ENCODE results near the gene KIFBP. TPM values are rescaled to one million over a fixed set of nuclear protein-coding genes. Genes with fewer than 3 reads are reported as not detected.

Gene KIFBP
- polyA plus RNA-seq, 1 experiment: 53.9 TPM

DNA sequence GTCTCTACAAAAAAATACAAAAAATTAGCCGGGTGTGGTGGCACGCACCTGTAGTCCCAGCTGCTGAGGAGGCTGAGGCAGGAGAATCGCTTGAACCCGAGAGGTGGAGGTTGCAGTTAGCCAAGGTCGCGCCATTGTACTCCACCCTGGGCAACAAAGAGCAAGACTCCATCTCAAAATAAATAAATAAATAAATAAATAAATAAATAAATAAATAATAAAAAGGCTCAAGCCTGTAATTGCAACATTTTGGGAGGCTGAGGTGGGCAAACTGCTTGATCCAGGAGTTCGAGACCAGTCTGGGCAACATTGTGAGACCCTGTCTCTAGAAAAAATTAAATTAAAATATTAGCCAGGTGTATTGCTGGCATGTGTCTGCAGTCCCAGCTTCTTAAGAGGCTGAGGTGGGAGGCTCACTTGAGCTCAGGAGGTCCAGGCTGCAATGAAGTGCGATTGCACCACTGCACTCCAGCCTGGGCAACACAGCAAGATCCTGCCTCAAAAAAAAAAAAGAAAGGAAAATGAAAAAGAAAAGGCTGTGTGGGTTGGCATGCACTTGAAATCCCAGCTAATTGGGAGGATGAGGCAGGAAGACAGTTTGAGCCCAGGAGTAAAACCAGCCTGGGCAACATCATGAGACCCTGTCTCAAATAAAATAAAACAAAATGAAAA lies 71.7 kb downstream of the KIFBP start:
- Histone ChIP-seq H3K9me3 (ENCODE audit: control insufficient read depth, insufficient read depth, low read length) (no peaks in the 10 kb centered on the region; the same call in 1 of the 2 replicates), H3K27me3 (ENCODE audit: control insufficient read depth, insufficient read depth, low read length) (no peaks in the 10 kb centered on the region), H3K4me3 (ENCODE audit: low read depth, low read length) (no peak overlapping the region), H3K27ac (ENCODE audit: low read depth, low read length) (no peak overlapping the region)
- POLR2A ChIA-PET: no interaction called here
- TF ChIP-seq, protein P1, sequence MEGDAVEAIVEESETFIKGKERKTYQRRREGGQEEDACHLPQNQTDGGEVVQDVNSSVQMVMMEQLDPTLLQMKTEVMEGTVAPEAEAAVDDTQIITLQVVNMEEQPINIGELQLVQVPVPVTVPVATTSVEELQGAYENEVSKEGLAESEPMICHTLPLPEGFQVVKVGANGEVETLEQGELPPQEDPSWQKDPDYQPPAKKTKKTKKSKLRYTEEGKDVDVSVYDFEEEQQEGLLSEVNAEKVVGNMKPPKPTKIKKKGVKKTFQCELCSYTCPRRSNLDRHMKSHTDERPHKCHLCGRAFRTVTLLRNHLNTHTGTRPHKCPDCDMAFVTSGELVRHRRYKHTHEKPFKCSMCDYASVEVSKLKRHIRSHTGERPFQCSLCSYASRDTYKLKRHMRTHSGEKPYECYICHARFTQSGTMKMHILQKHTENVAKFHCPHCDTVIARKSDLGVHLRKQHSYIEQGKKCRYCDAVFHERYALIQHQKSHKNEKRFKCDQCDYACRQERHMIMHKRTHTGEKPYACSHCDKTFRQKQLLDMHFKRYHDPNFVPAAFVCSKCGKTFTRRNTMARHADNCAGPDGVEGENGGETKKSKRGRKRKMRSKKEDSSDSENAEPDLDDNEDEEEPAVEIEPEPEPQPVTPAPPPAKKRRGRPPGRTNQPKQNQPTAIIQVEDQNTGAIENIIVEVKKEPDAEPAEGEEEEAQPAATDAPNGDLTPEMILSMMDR (IDR thresholded peaks at IDR 0.05; ENCODE audit: low read depth, low read length): no peak
- CTCF ChIA-PET: interaction anchor here (0.8 kb wide), 1 partner anchor 13 kb away, joined by 3 read pairs; no protein-coding TSS in a partner anchor
- no peak for DNase-seq (ENCODE audit: low read depth, low spot score)

DNA sequence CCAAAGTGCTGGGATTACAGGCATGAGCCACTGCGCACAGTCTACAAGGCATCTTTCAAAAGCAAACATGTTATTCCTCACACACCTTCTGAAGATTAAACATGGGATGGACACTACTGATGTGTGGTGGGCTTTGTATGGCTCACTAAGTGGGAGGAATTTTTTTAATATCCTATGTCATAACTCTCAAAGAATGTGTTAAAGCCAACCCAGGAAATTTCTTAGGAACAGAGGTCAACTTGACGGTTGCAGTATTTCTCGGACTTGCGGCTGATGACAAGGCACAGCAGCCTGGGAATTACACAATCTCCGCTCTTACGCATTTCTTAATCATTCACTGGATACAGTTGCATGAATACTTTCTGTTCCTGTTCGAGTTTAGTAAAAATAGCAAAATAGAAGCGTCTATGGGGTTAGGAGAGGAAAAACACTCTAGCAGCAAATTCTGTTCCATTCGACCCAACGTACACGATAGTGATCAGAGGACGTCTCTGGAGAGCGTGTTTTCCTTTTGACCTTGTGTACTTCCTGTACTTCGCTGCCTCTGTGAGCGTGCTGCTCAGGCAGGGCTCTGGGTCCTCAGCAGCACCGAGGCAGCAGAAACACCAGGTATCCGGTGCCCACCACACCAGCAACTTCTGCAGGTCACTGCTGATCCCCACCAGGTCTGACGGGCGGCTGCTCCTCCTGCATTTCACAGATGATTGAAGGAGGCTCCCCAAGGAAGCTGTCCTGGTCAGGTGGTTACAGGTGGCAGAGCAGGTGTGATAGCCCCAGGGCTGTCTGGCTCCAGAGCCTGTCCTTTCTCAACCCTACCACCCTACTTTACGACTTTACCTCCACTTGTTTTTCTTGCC lies 72.9 kb downstream of the KIFBP start:
- peak overlapping the region; percentile 100 for H3K27ac ChIP-seq (ENCODE audit: low read depth, low read length)
- ChIA-PET POLR2A (interaction anchor here (0.6 kb wide), 1 partner anchor 17 kb away, joined by 3 read pairs; no protein-coding TSS in a partner anchor), CTCF (interaction anchor here (4.8 kb wide), 1 partner anchor 32 kb away, joined by 19 read pairs; no protein-coding TSS in a partner anchor)
- no peaks in the 10 kb centered on the region for H3K27me3 ChIP-seq (ENCODE audit: control insufficient read depth, insufficient read depth, low read length)
- no peaks in the 10 kb centered on the region; the same call in 1 of the 2 replicates for H3K9me3 ChIP-seq (ENCODE audit: control insufficient read depth, insufficient read depth, low read length)
- H3K4me3 ChIP-seq (ENCODE audit: low read depth, low read length): peak overlapping the region; percentile 54
- TF ChIP-seq, protein P1 (IDR thresholded peaks at IDR 0.05; ENCODE audit: low read depth, low read length): no peak
- DNase-seq (ENCODE audit: low read depth, low spot score): peak; percentile 97

DNA sequence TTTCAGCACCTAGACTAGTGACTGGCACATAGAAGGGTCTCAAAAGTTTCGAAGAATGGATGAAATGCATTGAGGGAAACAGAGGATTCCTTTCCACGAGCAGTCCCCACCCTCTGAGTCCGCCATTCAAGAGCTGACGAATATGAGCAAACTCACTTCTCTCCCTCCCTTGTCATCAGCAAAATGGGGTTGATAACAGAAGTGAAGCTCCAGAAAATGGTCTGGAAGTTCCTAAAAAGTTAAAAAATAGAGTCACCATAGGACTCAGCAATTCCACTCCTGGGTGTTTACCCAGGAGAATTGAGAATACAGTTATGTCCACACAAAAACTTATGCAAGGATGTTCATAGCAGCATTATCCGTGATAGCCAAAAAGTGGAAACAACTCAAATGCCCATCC lies 74.3 kb downstream of the KIFBP start:
- H3K9me3 ChIP-seq (ENCODE audit: control insufficient read depth, insufficient read depth, low read length): no peaks in the 10 kb centered on the region
- no peak overlapping the region for H3K4me3 ChIP-seq (ENCODE audit: low read depth, low read length)
- TF ChIP-seq, protein P1 (IDR thresholded peaks at IDR 0.05; ENCODE audit: low read depth, low read length): no peak
- ChIA-PET POLR2A (no interaction called here), CTCF (interaction anchor here (4.8 kb wide), 1 partner anchor 31 kb away, joined by 19 read pairs; no protein-coding TSS in a partner anchor)
- DNase-seq (ENCODE audit: low read depth, low spot score): no peak
- no peaks in the 10 kb centered on the region for H3K27me3 ChIP-seq (ENCODE audit: control insufficient read depth, insufficient read depth, low read length)
- H3K27ac ChIP-seq (ENCODE audit: low read depth, low read length): peak overlapping the region; percentile 100

DNA sequence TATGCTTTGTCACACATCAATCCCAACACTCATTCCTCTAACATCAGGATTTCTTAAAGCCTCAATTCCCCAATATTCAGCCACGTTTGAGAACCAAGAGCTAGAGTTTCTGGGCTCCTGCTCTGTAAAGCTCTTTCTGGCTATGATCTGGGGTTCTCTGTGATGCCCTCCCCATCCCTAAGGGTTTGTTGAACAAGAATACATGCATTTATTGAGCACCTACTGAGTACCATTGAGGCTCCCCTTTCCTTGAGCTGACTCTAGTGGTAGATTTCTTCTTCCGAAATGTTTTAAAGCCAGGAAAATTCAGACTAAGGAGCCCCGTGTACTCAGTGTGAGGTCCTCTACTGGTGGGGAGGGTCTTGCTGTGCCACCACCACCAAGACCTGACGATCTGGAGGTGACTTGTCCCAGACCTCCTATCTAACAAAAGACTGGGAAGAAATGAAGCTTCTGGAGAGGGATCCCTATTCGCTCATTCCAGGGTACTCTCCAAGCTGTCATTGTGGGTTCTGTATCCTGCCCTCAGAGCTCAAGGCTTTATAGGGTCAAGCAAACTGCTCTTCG lies 76.2 kb downstream of the KIFBP start:
- no peaks in the 10 kb centered on the region for H3K27me3 ChIP-seq (ENCODE audit: control insufficient read depth, insufficient read depth, low read length)
- no peak overlapping the region for H3K4me3 ChIP-seq (ENCODE audit: low read depth, low read length)
- no peaks in the 10 kb centered on the region for H3K9me3 ChIP-seq (ENCODE audit: control insufficient read depth, insufficient read depth, low read length)
- ChIA-PET POLR2A (interaction anchor here (0.5 kb wide), 1 partner anchor 19 kb away, joined by 4 read pairs; no protein-coding TSS in a partner anchor), CTCF (interaction anchor here (0.6 to 4.8 kb wide), 3 partner anchors 23 to 60 kb away, joined by 4 to 19 read pairs (median 5); partner anchors contain the start of gene SRGN)
- TF ChIP-seq, protein P1 (IDR thresholded peaks at IDR 0.05; ENCODE audit: low read depth, low read length): no peak
- no peak overlapping the region for H3K27ac ChIP-seq (ENCODE audit: low read depth, low read length)
- DNase-seq (ENCODE audit: low read depth, low spot score): no peak

Measured in AG04450 (cell line).